SK-N-SH (cell line): ENCODE results near the gene SZT2.

Experiments
- CTCF ChIP-seq: fragments of 200-600 bp; sonication (generic); IDR thresholded peaks from 2 replicates; pipeline ENCODE4 v1.6.1; 2017; ENCODE audit warnings: antibody characterized with exemption, mild to moderate bottlenecking, moderate library complexity
- EP300 ChIP-seq, 2 experiments: IDR thresholded peaks; 2 replicates each; pipeline versions ENCODE4 v1.4.0 to v1.6.1; 2012; ENCODE audit warnings: borderline replicate concordance in 1 of 2, low read depth in 1 of 2, low read length in 1 of 2
- REST ChIP-seq: IDR thresholded peaks from 2 replicates; pipeline ENCODE4 v1.6.1; 2012; ENCODE audit warnings: mild to moderate bottlenecking, low read depth, low read length, moderate library complexity
- TAF1 ChIP-seq: IDR thresholded peaks from 2 replicates; pipeline ENCODE4 v1.6.1; 2012; ENCODE audit warnings: low read depth, mild to moderate bottlenecking, low read length, moderate library complexity, borderline replicate concordance

GRCh38 chr1:43463479-43463878 lies 73.8 kb downstream of the SZT2 start:
- TF ChIP-seq CTCF (no peak), TAF1 (no peak), EP300 (IDR thresholded peaks at IDR 0.05; ENCODE audit: borderline replicate concordance in 1 of 2, low read depth in 1 of 2, low read length in 1 of 2) (no peak), REST (no peak)
